ENCODE results near the gene DNAI1. TPM values are rescaled to one million over a fixed set of nuclear protein-coding genes. Genes with fewer than 3 reads are reported as not detected.
A peak's percentile ranks its signal among the peaks of the same experiment; 100 is the strongest.

The DNAI1 gene
- total RNA-seq (1 to 10 TPM in 1 of 2 donors, under 1 TPM in 1; 0.29 to 4.1 TPM), polyA plus RNA-seq (ENCODE audit: insufficient read length in 6 of 6) (10 to 100 TPM in 1 of 6 donors, 1 to 10 TPM in 5; 1.8 to 11.6 (median 7.5) TPM)
- long read RNA-seq, donor 1, result 0 reads
- long read RNA-seq, donor 2, result 0 reads
- long read RNA-seq, donor 3, result 0 reads
- long read RNA-seq, donor 4, result 0 reads
- long read RNA-seq, donor 5, result 0 reads
- long read RNA-seq, donor 6, result 0 reads
- long read RNA-seq, donor 7, result 0 reads
- long read RNA-seq, donor 8, result 0 reads
- long read RNA-seq, donor 9, result 0 reads
- long read RNA-seq, donor 10, transcript DNAI1-201 (20 exons, 2,504 nt), result major isoform, 5 of 6 reads
- long read RNA-seq, donor 10, partial matches to known transcripts, result 1 of 6 reads
- long read RNA-seq, donor 10, other reads (novel, unspliced or antisense), result 0 of 6 reads
- long read RNA-seq, donor 11, partial matches to known transcripts, result 26 of 39 reads
- long read RNA-seq, donor 11, other reads (novel, unspliced or antisense), result 13 of 39 reads
- long read RNA-seq, donor 12, result 0 reads

DNA sequence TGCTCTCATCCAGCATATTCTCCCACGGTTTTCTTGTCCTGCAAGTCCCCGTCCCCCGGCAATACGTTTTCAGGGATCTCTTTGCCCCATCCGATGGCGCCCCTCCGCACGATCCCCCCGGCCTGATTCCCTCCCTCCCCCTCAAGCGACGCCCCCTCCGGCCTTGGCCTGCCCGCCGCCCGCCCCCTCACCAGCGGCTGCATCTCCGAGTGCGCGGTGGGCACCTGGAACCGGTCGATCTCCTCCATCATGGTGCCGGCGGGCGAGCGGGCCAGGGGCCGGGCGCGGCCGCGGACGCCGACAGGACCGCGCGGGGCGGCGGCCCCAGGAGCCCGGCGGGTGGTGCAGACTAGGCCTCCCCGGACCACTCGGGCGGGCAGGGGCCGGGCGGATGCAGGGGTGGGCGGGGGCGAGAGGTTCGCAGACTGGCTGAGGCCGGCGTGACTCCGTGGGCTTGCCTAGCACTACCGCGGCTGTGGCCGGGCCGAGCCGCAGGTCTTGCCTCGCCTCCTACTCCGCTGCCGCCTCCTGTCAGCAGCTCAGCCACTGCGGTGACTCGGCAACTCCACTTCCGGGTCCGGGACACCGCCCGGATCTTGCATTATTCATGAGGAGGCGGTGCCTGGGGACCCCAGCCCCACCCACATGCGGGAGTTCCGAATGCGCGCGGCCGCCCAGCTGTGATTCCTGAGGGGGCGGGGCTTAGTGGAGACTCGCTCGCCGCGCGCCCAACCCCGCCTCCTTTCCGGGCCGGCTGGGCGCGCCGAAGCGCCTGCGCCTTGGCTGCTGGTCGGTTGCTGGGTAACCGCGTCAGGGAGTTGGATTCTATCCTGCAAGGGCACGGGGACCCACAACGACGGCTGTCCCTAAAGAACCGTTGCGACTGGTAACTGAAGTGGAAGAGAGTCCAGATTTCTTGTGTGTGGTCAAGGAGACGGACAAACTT is at the start of gene DNAI1, which contains the start of gene FAM219A:
Gene DNAI1, plus strand, starts transcription at position 793 of the 946 bp plus-strand sequence. CDS start 201 bp downstream, outside the sequence.
Gene FAM219A, minus strand, starts transcription at position 558 of the 946 bp plus-strand sequence. Its CDS starts 307 bp downstream, at position 251.
- Histone ChIP-seq H3K27me3 (peaks cover 0 to 6% of the 10 kb centered on the region in 2 donors), H3K4me1 (peaks cover 5 to 36% of the 10 kb centered on the region in 2 donors), H3K4me3 (peak within 1 kb of the TSS; percentile 60 to 88), H3K36me3 (no peaks in the 10 kb centered on the region), H3K27ac (peak within 1 kb of the TSS; percentile 77 to 84), H3K9me3 (no peaks in the 10 kb centered on the region)
- DNase-seq, result peak; percentile 98 to 100 (median 99)
- ATAC-seq, result peak; percentile 99
- intact Hi-C loops (cut with DNase I), result no loop called here
- TF ChIP-seq, protein P1, sequence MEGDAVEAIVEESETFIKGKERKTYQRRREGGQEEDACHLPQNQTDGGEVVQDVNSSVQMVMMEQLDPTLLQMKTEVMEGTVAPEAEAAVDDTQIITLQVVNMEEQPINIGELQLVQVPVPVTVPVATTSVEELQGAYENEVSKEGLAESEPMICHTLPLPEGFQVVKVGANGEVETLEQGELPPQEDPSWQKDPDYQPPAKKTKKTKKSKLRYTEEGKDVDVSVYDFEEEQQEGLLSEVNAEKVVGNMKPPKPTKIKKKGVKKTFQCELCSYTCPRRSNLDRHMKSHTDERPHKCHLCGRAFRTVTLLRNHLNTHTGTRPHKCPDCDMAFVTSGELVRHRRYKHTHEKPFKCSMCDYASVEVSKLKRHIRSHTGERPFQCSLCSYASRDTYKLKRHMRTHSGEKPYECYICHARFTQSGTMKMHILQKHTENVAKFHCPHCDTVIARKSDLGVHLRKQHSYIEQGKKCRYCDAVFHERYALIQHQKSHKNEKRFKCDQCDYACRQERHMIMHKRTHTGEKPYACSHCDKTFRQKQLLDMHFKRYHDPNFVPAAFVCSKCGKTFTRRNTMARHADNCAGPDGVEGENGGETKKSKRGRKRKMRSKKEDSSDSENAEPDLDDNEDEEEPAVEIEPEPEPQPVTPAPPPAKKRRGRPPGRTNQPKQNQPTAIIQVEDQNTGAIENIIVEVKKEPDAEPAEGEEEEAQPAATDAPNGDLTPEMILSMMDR (IDR thresholded peaks at IDR 0.05), result no peak

DNA sequence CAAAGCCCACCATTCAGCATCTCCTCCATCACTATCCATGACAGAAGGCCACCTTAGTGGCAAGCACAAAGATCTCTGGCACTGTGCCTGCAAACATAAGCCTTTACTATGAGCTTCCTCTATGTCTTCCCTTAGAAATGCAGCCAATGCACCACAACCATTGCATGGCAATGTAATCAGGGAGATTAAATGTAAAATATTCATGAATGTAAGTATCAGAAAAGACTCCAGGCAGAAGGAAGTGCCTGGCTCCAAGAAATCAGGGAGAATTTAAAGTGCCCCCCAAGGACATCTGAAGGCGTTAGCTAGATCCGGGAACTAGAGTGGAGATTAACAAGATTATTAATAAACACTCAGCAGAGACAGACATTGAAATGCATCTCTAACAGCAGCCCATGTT is 49.5 kb upstream of the DNAI1 start:
- peaks cover 0 to 3% of the 10 kb centered on the region in 2 donors for H3K4me1 ChIP-seq
- H3K36me3 ChIP-seq, result peaks cover 0 to 12% of the 10 kb centered on the region in 2 donors
- intact Hi-C loops (cut with DNase I), result loop anchor here in 1 of 2 donors (10.0 kb wide), 2 partner anchors 86 to 196 kb away; no protein-coding TSS in a partner anchor
- H3K4me3 ChIP-seq, result no peak overlapping the region
- H3K9me3 ChIP-seq, result no peaks in the 10 kb centered on the region
- no peak for ATAC-seq
- H3K27me3 ChIP-seq, result no peaks in the 10 kb centered on the region
- DNase-seq, result no peak
- TF ChIP-seq, protein P1 (IDR thresholded peaks at IDR 0.05), result no peak
- H3K27ac ChIP-seq, result no peak overlapping the region

DNA sequence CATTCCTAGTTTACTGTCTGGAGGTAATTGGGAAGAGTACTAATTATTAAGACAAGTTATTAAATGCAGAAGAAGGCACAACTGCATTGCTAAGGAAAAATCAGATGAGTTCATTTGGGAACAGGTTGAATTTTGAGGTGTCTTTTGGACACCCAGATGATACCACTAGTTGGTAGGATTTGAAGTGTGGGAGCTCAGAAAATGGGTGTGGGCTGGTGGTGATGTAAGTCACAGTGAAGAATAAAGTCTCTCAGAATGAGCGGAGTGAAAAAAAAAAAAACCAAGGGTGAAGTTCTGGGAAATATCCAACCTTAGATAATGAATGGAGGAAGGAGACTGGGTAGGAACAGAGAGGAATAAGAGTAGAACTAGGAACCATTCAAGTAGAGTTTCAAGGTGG is 46.3 kb upstream of the DNAI1 start:
- DNase-seq, result no peak
- TF ChIP-seq, protein P1 (IDR thresholded peaks at IDR 0.05), result no peak
- Histone ChIP-seq H3K36me3 (no peaks in the 10 kb centered on the region), H3K9me3 (no peaks in the 10 kb centered on the region), H3K27ac (no peak overlapping the region), H3K4me1 (peaks cover 0 to 3% of the 10 kb centered on the region in 2 donors), H3K4me3 (no peak overlapping the region), H3K27me3 (no peaks in the 10 kb centered on the region)
- no peak for ATAC-seq
- intact Hi-C loops (cut with DNase I), result no loop called here

DNA sequence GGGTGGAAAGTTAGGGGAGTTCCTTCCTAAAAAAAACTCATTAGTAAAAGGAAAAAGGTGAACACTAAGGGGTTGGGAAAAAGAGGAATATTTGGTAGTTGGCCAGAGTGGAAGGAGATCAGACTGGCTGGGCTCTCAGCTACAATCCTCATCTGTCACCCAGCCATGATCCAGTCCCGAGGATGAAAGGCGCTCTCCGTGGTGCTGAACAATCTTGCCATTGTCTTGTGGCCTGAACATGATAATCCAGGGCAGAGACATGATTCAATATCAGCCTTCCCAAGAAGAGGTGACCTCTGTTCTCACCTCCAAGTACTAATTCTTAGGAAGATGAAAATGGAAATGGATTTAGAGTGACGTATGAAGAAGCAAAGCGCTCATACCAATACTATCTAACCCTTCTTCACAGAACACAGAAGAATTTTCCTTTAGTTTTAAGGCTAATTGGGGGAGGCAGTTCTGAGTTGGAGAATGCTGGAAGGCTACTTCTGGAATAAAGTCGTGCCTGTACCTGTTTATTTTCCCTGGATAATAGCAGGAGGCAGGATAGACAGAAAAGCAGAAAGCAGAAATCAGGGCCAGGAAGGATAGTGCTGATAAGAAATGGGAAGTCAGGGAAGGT is 45.3 kb upstream of the DNAI1 start:
- intact Hi-C loops (cut with DNase I), result no loop called here
- no peaks in the 10 kb centered on the region for H3K4me1 ChIP-seq
- no peak overlapping the region for H3K27ac ChIP-seq
- TF ChIP-seq, protein P1 (IDR thresholded peaks at IDR 0.05), result no peak
- no peaks in the 10 kb centered on the region for H3K9me3 ChIP-seq
- ATAC-seq, result peak; percentile 65
- DNase-seq, result peak in 2 of 4 donors; percentile 56 to 62
- H3K27me3 ChIP-seq, result no peaks in the 10 kb centered on the region
- no peaks in the 10 kb centered on the region for H3K36me3 ChIP-seq
- H3K4me3 ChIP-seq, result no peak overlapping the region
